ENCODE results near the gene OLFM2. TPM values are rescaled to one million over a fixed set of nuclear protein-coding genes. Genes with fewer than 3 reads are reported as not detected.
"Not testable (repeated sequence)": the region's sequence is repeated elsewhere in the genome, so short reads cannot be mapped to it uniquely, and the experiment has no call there.

OLFM2 gene
- total RNA-seq = 86.4 TPM

DNA sequence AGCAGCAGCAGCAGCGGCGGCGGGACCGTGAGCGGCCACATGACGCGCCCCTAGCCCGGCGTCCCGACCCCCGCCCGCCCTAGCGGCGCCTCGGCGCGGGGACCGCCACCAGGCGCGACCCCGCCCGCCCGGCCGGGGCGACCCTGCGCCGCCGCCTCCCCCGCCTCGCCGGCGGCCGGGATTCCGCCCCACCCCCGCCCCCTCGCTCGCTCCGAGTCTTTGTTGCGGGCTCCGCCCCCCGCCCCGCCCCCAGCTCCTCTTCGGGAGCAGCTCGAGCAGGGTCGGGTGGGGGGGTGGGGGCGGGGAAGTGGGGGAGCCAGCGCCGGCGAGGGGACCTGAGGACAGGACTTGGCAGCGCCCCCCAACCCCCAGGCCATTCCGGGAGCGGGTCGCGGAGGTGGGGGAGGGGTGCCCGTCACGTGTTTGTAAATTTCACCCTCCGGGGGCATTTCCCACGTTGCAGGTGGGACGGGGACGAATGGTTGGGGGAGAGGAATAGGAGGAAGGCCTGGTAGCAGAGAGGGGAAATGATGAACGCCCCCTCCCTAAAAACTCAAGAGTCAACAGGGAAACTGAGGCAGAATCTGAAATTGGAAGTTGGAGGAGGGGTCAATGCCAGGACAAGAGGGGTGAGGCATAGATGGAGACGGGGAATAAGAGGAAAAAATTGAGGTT, at the start of gene OLFM2:
OLFM2 (minus strand) TSS at position 190 of the 675 bp plus-strand sequence; CDS start at position 41, 149 bp downstream.
- DNase-seq (ENCODE audit: low spot score in 2 of 2) (peak; percentile 61 to 68), FAIRE-seq (no peak)

- no peak for FAIRE-seq
- DNase-seq (ENCODE audit: low spot score in 2 of 2) = no peak
These were observed 45.3 kb upstream of the OLFM2 start for GRCh38 chr19:9981406-9982260.

GRCh38 chr19:9972103-9972502, 35.8 kb upstream of the OLFM2 start:
- DNase-seq (ENCODE audit: low spot score in 2 of 2) = no peak
- no peak for FAIRE-seq

DNA sequence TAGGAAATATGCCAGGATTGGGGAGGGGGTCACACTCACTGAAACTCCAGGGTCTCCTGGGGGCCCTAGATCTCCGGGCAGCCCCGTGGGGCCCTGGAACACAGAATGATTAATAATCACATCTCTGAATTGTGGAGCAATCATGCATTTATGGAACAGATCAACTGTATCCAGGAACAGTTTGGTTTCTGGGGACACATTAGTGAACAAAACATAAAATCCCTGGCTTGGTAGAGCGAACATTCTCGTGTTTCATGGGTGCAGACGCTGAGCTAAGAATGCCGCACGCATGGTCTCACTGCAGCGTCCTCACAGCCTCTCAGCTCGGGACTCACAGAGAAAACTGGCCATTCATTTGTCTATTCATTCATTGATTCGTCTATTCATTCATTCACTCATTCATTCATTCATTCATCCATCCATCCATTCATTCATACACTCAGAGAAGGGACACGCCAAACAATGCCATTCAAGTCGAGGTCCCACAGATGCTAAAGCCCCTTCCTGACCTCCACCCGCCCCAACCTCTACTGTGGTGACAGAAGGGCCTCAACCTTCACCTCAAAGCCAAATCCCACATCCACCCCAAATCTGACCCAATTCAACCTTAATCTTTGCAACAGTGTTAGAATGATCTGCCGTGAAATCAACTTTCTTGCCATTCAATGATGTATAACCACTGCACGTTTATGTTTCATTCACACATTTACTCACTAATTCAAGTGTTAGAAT, 35.0 kb upstream of the OLFM2 start:
- DNase-seq (ENCODE audit: low spot score in 2 of 2) (no peak), FAIRE-seq (no peak)

GRCh38 chr19:9970481-9970880, 34.2 kb upstream of the OLFM2 start:
- FAIRE-seq = no peak
- DNase-seq (ENCODE audit: low spot score in 2 of 2) = no peak

DNA sequence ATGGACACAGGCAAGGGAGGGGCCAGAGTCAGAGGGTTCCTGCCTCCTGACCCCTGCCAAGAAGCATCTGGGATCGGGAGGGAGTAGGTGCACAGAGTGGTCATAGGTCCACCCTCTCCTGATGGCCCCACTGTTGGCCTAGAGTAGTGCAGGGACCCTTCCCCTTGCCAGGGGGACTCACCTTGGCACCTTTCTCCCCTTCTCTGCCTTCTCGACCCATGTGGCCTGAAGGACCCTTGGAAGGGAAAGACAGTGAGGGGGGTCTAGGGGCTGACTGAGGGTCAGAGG, 33.3 kb upstream of the OLFM2 start:
- DNase-seq (ENCODE audit: low spot score in 2 of 2) = no peak
- FAIRE-seq = no peak

DNA sequence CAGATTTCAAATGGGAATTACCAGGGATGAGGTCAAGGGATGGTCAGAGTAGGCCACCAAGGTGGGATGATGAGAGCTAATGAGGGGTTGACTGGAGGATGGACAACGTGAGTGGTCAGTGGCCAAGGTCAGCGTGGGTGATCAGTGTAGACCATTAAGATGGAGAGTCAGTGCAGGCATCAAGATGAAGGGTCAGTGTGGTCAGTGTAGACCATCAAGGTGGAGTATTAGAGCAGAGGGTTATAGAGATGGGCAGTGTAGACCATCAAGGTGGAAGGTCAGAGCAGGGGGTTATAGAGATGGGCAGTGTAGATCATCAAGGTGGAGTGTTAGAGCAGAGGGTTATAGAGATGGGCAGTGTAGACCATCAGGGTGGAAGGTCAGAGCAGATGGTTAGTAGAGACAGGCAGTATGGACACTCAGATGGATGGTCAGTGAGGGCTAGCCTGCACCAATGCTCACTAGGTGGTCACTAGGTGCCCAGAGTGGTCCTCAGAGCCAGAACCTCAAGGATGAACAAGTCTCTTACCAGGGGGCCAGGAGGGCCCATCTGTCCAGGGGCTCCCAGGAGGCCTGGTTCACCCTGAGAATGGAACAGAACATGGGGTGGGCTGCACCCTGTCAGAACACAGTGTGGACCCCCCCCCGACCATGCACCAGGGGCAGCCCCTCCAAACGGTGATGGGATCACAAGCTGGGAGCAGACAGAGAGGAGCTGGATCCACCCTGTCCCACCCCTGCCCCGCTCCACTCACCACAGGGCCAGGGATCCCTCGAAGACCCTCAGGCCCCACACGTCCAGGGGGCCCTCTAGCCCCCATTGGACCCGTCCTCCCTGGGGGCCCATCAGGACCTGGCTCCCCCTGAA, 32.7 kb upstream of the OLFM2 start:
- DNase-seq (ENCODE audit: low spot score in 2 of 2) = no peak
- FAIRE-seq = no peak

GRCh38 chr19:9967326-9967725, 31.0 kb upstream of the OLFM2 start:
- no peak for FAIRE-seq
- DNase-seq (ENCODE audit: low spot score in 2 of 2) = no peak

DNA sequence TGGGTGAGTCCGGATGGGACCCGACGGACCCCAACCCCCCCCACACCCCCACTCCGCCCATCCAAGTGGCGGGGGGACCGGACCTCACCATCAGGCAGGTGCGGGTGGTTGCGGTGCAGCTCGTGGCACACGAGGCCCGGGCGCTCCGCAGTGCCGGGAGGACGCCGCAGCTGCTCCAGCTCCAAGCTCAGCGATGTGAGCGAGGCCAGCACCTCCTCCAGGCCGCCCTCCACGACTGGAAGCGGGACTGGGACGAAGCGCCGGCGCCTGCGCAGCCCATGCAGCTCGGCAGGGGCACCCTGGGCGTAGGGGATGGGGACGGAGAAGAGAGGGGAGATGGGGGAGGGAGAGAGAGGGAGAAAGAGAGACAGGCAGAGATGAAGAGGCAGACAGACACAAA, 30.1 kb upstream of the OLFM2 start:
- no peak for DNase-seq (ENCODE audit: low spot score in 2 of 2)
- no peak for FAIRE-seq

- FAIRE-seq (no peak), DNase-seq (ENCODE audit: low spot score in 2 of 2) (no peak)
These were observed 29.7 kb upstream of the OLFM2 start for GRCh38 chr19:9966024-9966423.

GRCh38 chr19:9962623-9963290, 26.4 kb upstream of the OLFM2 start:
- DNase-seq (ENCODE audit: low spot score in 2 of 2) = no peak
- no peak for FAIRE-seq

DNA sequence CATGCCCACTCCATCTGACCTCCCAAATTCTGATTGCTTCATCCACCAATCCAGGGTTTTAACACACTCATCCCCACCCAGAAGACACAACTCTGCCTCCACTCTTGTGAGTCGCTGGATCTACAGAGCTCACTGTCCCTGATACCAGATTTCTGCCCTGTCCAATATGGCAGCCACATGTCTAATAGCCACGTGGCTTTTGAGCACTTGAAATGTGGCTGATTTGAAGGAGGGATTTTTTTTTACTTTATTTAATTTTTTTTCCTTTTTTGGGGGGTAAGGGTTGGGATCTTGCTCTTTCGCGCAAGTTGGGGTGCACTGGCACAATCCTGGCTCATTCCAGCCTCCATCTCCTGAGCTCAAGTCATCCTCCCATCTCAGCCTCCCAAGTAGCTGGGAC, 24.8 kb upstream of the OLFM2 start:
- DNase-seq (ENCODE audit: low spot score in 2 of 2) = no peak
- FAIRE-seq = no peak

DNA sequence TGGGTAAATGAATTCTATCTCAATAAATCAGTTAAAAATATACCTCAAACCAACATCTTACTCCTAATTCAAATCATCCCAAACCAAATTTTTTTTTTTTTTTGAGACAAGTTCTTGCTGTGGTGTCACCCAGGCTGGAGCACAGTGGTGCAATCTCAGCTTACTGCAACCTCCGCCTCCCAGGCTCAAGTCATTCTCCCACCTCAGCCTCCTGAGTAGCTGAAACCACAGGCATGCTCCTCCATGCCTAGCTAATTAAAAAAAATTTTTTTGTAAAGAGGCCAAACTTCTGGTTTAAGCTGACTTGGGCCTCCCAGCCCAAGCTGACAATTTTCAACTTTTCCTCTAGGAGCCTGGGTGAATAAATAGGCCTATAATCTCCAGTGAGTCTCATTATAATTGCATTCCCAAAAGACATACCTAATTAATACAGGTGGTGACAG, 22.1 kb upstream of the OLFM2 start:
- FAIRE-seq (no peak), DNase-seq (ENCODE audit: low spot score in 2 of 2) (no peak)

- DNase-seq (ENCODE audit: low spot score in 2 of 2) = no peak
- no peak for FAIRE-seq
These were observed 20.6 kb upstream of the OLFM2 start for GRCh38 chr19:9956956-9957355.

- DNase-seq (ENCODE audit: low spot score in 2 of 2) = no peak
- FAIRE-seq = no peak
These were observed 17.7 kb upstream of the OLFM2 start for GRCh38 chr19:9953802-9954542.

GRCh38 chr19:9952276-9952675, 16.0 kb upstream of the OLFM2 start:
- DNase-seq (ENCODE audit: low spot score in 2 of 2) (no peak), FAIRE-seq (no peak)

- FAIRE-seq = no peak
These were observed 11.1 kb upstream of the OLFM2 start for GRCh38 chr19:9947441-9947840.

DNA sequence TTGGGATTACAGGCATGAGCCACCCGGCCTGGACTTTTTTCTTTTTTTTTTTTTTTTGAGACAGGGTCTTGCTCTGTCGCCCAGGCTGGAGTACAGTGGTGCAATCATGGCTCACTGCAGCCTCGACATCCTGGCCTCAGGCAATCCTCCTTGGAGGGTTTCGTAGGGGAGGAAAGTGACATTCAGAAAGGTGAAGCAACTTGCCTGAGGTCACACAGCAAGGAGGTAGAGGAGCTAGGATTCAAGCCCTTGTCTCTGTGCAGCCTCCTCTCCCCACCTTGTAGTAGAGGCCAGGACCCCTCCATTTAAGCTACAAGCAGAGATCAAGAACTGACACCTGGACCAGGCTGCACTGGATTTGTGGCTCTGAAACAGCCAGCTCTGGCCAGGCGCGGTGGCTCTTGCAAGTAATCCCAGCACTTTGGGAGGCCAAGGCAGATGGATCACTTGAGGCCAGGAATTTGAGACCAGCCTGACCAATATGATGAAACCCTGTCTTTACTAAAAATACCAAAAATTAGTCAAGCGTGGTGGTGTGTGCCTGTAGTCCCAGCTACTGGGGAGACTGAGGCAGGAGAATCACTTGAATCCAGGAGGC, 10.3 kb upstream of the OLFM2 start:
- not testable (repeated sequence) for DNase-seq (ENCODE audit: low spot score in 2 of 2); FAIRE-seq

More at GRCh38 chr19:9947441-9947840, 11.1 kb upstream of the OLFM2 start:
- DNase-seq (ENCODE audit: low spot score in 2 of 2) = no peak

All from frontal cortex (tissue), 4 donors.